EL (cell line): ENCODE measurements around the gene ANO10.

Experiments used
- DNase-seq: peaks from one replicate; pipeline ENCODE4 v3.0.0-alpha.2; 2016

The ANO10 gene

GRCh38 chr3:43406643-43407023 is 215.2 kb downstream of the ANO10 start:
- no peak for DNase-seq

DNA sequence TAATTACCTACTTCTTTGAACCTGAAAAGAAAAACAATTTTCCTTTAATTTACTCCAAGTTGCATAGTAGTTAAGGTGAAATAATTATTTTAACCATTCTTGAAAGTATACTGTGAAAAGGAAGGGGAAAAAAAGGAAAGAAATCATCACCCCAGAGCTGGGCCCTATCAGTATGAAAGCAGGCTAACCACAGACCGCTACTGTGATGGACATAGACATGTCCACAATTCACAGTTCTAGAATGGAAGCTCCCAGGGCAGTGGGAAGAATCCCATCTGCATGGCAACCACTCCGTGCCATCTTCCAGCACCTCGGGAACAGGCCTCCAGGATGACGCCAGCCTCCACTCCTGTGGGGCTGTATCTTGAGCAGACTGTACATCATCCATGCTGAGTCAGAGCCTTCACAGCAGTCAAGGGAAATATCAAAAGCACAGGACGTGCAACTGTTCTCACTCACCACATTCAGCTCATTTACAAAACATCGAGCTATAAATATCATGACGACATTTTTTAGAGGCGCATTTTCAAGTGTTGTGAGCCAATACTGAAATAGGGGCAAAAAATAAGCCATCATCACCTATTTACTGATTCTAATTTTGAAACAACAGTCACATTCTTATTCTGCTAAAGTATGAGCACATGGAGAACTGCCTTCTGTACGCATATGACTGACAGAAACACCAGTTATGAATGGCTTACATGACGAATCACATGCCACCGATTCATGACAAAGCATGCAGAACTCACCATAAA is 215.7 kb downstream of the ANO10 start:
- peak; percentile 25 for DNase-seq

DNA sequence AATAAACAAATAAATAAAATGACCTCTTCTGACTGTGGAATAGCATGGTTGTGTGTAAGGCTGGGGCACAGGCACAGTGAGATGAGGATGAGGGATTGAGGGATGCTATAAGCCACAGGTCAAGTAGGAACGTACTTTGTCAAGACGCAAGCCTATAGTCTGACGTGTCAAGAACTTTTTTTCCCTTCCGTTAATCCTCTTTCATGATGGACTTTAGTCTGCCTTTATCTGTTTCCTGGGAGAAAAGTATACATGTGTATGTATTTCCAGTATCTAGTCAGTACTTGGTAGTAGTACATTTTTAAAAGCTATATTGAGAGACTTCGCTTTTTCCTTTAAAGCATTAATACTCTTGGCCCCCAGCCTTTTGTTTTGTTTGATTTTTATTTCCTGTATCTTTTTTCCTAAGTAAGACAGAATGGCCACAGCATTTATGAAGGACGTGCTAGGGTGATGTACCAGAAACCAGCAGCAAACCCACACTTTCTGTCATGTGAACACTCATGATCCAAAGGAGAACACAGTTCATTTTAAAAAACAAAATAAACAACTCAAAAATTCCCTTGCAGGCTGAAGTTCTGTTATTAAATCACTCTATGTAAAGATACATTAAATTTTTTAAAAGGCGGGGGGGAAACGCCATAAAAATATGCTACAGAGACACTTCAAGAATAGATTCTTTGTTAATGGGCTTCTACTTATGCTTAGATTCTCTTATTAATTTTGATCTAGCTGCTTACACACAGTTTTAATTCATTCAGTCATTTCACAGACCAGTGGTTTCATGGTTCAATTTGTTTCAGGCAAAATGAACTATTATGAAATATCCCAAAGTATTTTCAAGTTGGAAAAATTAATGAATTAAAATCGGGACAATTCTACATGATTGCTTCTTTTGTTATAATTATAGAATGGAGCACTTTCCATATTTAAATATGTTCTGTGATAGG is 220.8 kb downstream of the ANO10 start:
- DNase-seq = no peak

DNA sequence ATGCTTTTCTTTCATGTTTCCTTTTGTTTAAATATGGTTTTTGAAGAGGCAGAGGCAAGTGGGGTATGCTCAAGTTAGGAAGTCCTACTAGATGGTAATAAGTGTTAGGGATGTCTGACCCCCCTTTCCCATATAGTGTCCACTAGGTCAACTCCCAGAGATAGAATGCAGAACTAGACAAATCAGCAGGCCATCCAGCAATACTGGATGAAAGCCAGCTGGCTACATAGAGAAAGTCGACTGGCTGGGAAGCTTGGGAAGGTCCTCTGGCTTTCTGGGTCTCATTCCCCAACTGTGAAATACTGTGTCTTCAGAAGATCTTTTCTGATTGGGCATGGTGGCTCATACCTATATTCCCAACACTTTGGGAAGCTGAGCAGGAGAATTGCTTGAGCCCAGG is 221.6 kb downstream of the ANO10 start:
- no peak for DNase-seq

DNA sequence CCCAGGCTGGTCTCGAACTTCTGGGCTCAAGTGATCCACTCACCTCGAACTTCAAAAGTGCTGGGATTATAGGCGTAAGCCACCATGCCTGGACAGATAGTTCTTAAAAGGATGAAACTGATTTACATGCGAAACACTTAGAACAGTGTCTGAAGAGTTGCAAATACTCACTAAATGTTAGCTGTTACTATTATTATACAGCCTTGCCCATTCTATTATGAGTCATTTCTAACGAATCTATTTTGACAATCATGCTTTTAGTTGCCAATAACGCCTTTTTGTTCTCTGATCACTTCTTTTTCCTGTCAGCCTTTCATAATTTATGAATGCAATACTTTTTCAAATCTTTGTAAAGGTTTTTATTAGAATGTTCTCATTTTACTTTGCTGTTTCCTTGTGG is 222.8 kb downstream of the ANO10 start:
- no peak for DNase-seq

DNA sequence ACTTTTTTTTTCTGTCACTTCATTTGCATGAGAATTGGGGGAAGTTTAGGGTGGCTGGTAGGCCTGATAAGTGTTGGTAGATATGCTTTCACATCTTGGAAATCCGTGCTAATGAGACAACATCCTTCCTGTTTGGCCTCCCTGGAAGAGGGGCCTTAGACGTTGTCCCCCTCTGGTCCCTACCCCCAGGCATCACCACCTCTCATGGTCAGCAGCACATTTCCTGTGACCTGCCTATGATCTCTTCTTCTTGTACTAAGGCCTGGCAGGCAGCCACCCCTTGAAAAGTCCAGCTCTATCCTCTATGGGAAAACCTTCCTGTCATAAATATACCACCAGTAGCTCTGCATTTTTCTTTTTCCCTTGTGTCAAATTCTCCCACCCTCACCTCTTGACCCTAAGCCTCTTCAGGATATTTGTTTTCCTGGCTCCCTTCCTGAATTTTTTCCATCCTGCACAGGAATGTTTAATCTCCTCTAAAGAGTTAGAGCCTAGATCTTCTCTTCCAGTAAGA is 227.7 kb downstream of the ANO10 start:
- peak; percentile 37 for DNase-seq

DNA sequence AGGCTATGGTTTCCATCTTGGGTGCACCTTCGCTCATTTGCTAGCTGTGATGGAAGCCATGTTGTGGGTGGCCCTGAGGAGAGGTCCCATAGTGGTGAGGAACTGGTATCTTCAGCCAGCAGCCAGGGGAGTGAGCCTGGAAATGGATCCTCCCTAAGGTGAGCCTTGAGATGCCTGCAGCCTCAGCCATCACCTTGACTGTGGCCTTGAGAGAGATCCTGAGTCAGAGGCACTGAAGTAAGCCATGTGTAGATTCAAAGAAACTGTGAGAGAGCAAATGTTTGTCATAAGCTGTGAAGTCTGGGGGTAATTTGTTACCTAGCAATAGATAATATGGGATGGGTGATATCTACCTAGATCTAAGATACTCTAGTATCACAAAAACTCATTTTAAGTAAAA is 230.2 kb downstream of the ANO10 start:
- DNase-seq = no peak

DNA sequence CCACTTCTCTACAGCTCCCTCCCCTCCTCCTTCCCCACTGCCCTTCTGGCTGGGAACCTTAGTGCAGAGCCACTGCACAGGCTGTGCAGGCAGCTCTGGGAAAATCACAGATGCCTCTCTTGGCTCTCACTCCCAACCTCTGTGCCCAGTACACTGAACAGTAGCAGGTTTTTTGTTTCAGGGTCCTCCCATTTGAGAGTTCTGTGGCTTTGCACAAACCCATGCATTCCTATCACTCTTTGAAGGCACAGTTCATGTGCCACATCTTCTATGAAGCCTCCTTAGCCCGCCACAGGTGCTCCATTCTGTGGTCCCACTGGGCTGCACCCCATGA is 231.6 kb downstream of the ANO10 start:
- no peak for DNase-seq

- peak; percentile 50 for DNase-seq
Measured at GRCh38 chr3:43389388-43390254, 232.2 kb downstream of the ANO10 start.

GRCh38 chr3:43388915-43389314 is 232.9 kb downstream of the ANO10 start:
- DNase-seq = no peak

DNA sequence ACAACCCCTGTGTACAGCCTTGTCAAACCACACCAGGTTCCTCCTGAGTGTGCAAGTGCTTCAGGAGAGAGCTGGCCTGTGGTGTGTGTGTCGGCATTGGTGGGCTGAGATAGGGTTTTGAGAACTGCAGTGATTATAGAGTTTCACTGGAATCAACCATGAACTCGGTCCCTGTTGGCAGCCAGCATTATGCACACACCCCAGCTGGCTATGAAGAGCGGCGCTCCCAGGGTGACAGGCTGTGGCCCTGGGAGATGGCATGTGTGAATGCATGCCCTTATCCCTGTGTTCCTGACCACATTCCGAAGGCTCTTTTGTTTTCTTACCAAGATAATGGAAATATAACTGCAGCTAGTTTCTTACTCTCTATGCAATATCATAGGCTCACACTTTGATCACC is 233.6 kb downstream of the ANO10 start:
- no peak for DNase-seq

- peak; percentile 52 for DNase-seq
Measured at GRCh38 chr3:43379343-43379742, 242.5 kb downstream of the ANO10 start.

DNA sequence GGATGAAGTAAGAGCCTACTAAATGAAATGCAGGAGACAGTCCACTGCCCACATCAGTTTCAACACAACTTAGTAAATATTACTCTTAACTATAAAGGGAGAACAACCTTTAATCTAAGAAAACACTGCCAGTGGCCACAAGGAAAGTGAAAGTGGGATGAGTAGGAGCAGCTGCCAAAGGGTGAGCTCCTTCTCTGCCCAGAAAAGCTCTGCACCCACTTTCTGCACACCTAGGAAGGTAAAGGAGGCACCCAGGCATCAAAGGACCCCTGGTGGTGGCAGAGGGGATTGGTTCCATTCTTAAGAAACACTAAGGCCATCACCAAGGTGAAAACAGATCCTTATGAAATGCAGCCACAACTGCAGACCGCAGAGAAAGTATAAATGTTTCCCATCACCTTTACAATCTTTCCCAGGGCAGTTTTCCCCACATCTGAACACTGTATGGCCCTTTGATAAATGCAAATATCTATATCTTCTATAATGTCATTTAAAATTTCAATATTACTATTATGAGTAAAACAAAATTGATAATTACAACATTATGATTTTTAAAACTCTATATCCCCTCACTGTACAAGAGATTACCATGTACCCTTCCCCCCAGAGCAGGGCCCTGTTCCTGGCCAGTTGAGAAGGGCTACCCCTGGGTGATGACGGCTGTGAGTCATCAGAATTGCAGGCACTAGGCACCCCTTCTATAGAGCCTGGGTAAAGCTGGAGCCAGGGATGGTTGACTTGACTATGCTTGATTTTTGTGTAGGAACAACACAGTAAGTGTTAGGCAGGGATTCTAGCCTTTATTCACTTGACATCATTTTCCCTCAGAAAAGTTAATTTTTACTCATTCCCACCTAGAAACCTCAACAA is 243.5 kb downstream of the ANO10 start:
- DNase-seq = peak; percentile 53

DNA sequence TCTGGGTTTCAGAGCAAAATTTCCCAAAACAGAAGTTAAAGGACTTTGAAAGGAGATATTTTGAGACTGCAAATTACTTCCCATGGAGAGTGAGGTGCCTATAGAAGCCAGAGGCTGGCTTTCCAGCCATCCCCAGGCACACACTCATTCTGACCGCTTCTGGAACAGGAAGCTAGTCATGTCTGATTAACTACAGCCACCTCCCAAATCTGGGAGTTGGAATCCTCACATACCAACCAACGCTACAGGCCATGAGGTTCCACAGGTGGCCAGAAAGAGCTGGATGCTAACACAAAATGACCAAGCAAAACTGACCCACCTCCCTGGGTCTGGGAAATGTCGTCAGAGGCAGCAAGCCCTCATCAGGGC is 248.3 kb downstream of the ANO10 start:
- peak; percentile 9 for DNase-seq

DNA sequence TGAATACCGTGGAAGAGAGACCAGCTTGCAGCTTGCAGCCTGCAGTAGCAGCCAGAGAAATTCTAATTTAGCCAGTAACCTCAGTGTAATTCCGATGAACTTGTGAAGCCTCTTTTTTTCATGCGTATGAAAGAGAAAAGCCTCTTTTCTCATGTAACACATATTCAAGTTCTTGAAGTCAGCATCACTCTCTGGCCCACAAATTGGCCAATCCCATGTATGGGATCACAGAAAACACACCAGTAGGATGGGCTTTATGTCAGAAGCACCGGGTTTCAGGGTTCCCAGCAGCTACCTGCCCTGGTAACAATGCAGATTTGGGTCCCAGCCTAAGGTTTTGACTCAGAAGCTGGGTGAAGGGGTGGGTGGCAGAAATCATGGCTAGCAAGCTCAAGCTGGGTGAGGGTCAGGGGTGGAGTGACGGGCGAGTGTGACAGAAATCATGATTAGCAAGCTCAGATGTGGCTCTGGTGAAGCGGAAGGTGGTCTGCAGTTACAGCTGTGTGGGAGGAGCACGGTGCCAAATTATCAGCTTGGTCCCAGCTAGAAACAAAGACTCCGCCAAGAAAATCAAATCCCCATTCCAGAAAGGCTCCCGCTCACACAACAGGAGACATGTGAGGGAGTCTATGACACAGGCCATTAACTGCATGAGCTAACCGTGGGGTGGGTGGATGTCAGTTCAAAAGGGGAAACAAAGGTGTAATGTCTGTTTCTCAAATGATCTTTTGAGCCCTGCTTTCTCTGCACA is 248.8 kb downstream of the ANO10 start:
- no peak for DNase-seq

- DNase-seq = no peak
Measured at GRCh38 chr3:43372007-43372740, 249.6 kb downstream of the ANO10 start.

DNA sequence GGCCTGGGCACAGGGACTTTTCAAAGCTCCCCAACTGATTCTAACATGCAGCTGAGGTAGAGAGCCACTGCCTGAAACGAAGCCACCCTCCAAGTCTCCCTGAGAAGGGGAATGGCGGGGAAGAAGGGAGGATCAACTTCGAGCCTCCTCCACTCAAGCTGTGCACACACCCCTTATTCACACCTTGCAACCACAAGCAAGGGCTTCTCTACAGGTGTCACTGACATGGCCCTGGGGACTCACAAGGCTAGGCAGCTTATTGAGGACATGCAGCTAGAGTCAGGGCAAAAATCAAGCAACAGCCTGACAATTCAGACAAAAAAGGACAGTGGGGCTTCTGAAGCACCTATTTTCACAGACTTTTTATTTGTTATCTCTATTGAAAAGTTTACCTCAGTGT is 250.3 kb downstream of the ANO10 start:
- DNase-seq = no peak

DNA sequence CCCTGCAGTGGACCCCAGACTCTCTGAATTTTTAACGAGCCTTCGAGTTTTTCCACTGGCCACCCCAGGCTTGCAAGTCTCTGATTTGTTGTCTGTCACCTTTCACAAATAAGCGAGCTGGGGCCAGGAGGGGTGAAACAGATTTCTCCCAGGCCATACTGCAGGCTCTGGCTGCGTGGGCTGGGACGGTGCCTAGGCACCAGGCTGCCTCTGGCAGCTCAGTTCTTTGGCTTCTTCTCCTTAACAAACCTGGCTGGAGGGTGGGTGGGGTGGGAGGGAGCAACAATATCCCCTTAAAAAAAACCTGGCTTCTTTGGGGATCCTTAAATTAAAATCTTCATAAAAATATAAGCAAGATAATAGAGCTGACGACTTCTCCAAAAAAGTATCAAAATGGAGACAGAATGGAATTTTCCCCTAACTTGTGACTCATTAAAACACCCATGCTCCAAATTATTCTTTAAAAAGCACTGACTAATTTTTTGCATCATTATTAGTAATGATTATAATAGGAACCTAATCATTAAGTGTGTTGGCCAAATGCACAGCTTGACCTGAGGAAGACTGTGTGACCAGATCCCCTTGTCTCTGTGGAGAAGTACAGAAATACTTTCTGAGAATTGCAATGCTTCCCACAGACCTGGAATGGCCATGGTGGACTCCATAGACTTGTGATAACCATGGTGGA is 251.4 kb downstream of the ANO10 start:
- DNase-seq = no peak

DNA sequence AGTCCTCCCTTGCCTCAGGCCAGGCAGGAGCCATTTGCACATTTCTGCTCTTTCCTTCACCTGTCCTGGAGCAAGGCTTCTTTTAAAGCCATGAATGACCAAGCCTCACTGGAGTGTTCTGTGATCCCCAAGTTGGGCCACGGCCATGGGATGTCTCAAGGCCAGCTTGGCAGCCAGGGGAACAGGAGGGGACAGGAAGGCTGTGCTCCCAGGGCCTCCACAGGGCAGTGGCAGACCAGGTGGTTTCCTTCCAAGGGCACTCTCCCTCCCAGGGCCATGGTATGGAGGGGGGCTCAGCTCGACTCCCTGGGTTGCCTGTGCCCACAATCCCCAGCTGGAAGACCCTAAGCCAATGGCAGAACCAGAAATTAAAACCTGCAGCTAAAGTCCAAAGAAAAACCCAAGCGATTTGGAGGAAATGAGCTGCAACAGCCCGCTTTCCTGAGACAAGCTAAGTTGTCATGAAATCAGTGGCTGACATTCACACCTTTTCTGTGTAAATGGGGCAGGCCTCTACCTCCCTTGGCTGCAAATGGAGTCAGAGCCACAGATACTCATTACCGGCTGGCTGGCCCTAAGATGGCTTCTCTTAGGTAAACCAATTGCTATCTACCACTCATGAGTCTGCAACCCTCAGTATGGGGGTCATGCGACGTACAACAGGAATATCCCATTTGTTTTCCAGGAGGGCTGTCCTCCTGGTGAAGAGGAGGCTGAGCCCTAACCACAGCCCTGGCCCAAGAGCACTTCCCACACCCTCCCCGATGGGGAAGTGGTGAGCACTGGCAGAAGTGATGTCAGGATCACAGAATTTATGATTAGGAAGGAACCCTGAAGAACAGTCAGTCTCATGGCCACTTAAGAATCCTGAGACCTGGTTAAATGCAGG is 252.2 kb downstream of the ANO10 start:
- no peak for DNase-seq
